Ovary (tissue), 9 donors: ENCODE measurements around the gene BMERB1. TPM values are rescaled to one million over a fixed set of nuclear protein-coding genes. Genes with fewer than 3 reads are reported as not detected.
"Not testable (repeated sequence)": the region's sequence is repeated elsewhere in the genome, so short reads cannot be mapped to it uniquely, and the experiment has no call there.

Experiments
- DNase-seq, 5 donors: peaks; one replicate each; pipeline ENCODE4 v3.0.0-alpha.2; 2019 to 2020
- H3K27ac ChIP-seq, 2 donors: fragments of 200-600 bp; one replicate each; pipeline versions ENCODE4 v1.5.1 to v1.8.0; 2019 to 2022
- H3K27me3 ChIP-seq: fragments of 200-600 bp; one replicate; pipeline ENCODE4 v1.8.0; 2022
- H3K36me3 ChIP-seq: fragments of 200-600 bp; sonication (generic); one replicate; pipeline ENCODE4 v1.5.1; 2019
- H3K4me1 ChIP-seq: one replicate; pipeline ENCODE4 v1.8.1; 2013; ENCODE audit warnings: mild to moderate bottlenecking, moderate library complexity; ENCODE audit not compliant: insufficient read depth
- H3K4me3 ChIP-seq: fragments of 200-600 bp; sonication (generic); one replicate; pipeline ENCODE4 v1.5.1; 2017
- H3K9me3 ChIP-seq, 2 donors: fragments of 200-600 bp in 1 of 2; sonication (generic) in 1 of 2; one replicate each; pipeline versions ENCODE4 v1.5.1 to v1.8.1; 2013 to 2019; ENCODE audit warnings: mild to moderate bottlenecking in 1 of 2, moderate library complexity in 1 of 2
- CTCF ChIP-seq, 3 donors: fragments of 450-650 bp in 2 of 3; fragments of 200-600 bp in 1 of 3; IDR thresholded peaks; one replicate each; pipeline versions ENCODE4 v1.5.1 to v1.8.0; 2016 to 2022; ENCODE audit warnings: antibody characterized with exemption in 3 of 3, mild to moderate bottlenecking in 1 of 3
- EP300 ChIP-seq: sonication (generic); formaldehyde crosslinking; IDR thresholded peaks from one replicate; pipeline ENCODE4 v1.6.1; 2017; ENCODE audit warnings: antibody characterized with exemption
- POLR2A ChIP-seq: fragments of 450-650 bp; IDR thresholded peaks from one replicate; pipeline ENCODE4 v1.6.1; 2017; ENCODE audit warnings: antibody characterized with exemption, mild to moderate bottlenecking, moderate library complexity
- WGBS, 3 donors: extraction: QIAGEN DNeasy Blood & Tissue Kit in 1 of 3; methylation state at CpG; one replicate each; pipeline versions ENCODE4 v1.1.5 to v1.1.7; 2013 to 2017; 5-methylcytosine and 5-hydroxymethylcytosine counted together
- intact Hi-C, 4 donors: fragments of 100-400 bp; cut with DNase I; formaldehyde crosslinking; loops; one replicate each; pipeline versions ENCODE4 v1.11.0 to v1.15.1; 2022 to 2023
- polyA plus RNA-seq, 2 donors: library from polyadenylated mRNA; stranded (reverse); fragments of 200-250 nt in 1 of 2; fragments of 350-450 nt in 1 of 2; fragmentation: Illumina TruSeq in 1 of 2; extraction: RNeasy Lipid Tissue Mini Kit (QIAGEN cat#74804) in 1 of 2; gene quantifications; one replicate each; pipeline ENCODE4 v1.2.3, GENCODE V29; 2013 to 2014
- total RNA-seq, 7 donors: library from RNA; depleted of rRNA in 2 of 7; stranded (reverse); fragments of >200 nt in 2 of 7; fragmentation: NEBNext Ultra II Directional in 3 of 7; extraction: Animal tissue kit (Norgen Biotek cat#: 25700) in 3 of 7; gene quantifications; one replicate each; pipeline versions ENCODE4 v1.1.0 to v1.2.4, GENCODE V29; 2016 to 2023
- donor health status: DM: no; HTN: no; CAD: no; lungs with moderate emphysema.
- donor health status: DM: no; HTN: no; CAD: no.
- donor health status: Bipolar disorder and iron deficiency.
- donor health status: DM: yes; HTN: yes; CAD: no.
- donor health status: DM: no; HTN: no; CAD: no.
- donor health status: DM: yes; HTN: yes; CAD: no.

Gene BMERB1
- total and polyA plus RNA-seq, 9 donors: 22.6 to 77.5 (median 65.2) TPM

- 91 to 94% (median 94%) methylated on average over 23 of the region's 23 CpGs for WGBS, 3 donors
- no peak for TF ChIP-seq CTCF (IDR thresholded peaks at IDR 0.05)
These were observed 168.1 kb downstream of the BMERB1 start for GRCh38 chr16:15602285-15603044.

GRCh38 chr16:15604460-15605440, 170.4 kb downstream of the BMERB1 start:
- no peak overlapping the region for H3K4me3 ChIP-seq
- H3K36me3 ChIP-seq: no peaks in the 10 kb centered on the region
- peak in 1 of 5 donors; percentile 3 for DNase-seq
- no peaks in the 10 kb centered on the region for H3K4me1 ChIP-seq
- 91 to 93% (median 91%) methylated on average over 14 of the region's 14 CpGs for WGBS, 3 donors
- H3K27ac ChIP-seq: no peak overlapping the region
- TF ChIP-seq EP300: no peak
- no peak for TF ChIP-seq CTCF (IDR thresholded peaks at IDR 0.05)
- no peak for TF ChIP-seq POLR2A
- intact Hi-C loops: no loop called here
- no peaks in the 10 kb centered on the region for H3K9me3 ChIP-seq
- no peaks in the 10 kb centered on the region for H3K27me3 ChIP-seq

More at GRCh38 chr16:15602285-15603044, 168.1 kb downstream of the BMERB1 start:
- DNase-seq: peak in 1 of 5 donors; percentile 1
- H3K4me3 ChIP-seq: no peak overlapping the region
- no peak overlapping the region for H3K27ac ChIP-seq
- H3K27me3 ChIP-seq: no peaks in the 10 kb centered on the region
- H3K36me3 ChIP-seq: no peaks in the 10 kb centered on the region
- no peaks in the 10 kb centered on the region for H3K9me3 ChIP-seq
- intact Hi-C loops: no loop called here
- no peaks in the 10 kb centered on the region for H3K4me1 ChIP-seq

DNA sequence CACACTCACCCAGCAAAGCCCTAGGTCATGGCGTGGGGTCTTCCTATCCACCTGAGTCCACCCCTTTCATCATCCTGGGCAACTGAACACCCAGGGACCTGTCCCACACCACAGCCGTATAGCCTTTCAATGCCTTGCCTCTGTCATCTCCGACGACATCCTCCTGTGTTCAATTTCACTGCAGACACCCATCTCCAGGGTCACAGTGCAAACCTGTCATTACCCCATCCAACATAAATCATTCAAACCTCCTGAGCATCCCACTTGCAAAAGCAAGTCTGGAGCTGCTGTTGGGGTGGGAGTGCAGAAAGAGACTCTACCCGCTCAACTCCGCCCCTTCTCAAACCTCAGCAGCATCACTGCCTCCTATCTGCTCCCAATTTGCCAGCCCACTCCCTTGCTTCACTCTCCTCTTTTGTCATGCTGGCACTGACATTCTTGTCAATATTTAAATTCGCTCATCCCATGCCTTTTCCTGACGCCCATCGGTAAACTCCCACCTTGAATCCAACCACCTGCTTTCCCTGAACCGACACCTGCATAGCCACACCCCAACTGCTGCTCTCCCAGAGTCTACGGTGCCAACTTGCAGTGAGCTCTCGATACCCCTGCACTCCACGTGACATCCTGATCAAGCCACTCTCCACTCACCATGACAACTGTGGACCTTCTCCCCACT, 171.6 kb downstream of the BMERB1 start:
- no peaks in the 10 kb centered on the region for H3K4me1 ChIP-seq
- TF ChIP-seq EP300 (no peak), CTCF (IDR thresholded peaks at IDR 0.05) (no peak), POLR2A (no peak)
- DNase-seq: no peak
- no peaks in the 10 kb centered on the region for H3K27me3 ChIP-seq
- 92 to 94% (median 94%) methylated on average over 13 of the region's 13 CpGs for WGBS, 3 donors
- no peak overlapping the region for H3K4me3 ChIP-seq
- no peak overlapping the region for H3K27ac ChIP-seq
- no peaks in the 10 kb centered on the region for H3K9me3 ChIP-seq
- intact Hi-C loops: no loop called here
- H3K36me3 ChIP-seq: no peaks in the 10 kb centered on the region

DNA sequence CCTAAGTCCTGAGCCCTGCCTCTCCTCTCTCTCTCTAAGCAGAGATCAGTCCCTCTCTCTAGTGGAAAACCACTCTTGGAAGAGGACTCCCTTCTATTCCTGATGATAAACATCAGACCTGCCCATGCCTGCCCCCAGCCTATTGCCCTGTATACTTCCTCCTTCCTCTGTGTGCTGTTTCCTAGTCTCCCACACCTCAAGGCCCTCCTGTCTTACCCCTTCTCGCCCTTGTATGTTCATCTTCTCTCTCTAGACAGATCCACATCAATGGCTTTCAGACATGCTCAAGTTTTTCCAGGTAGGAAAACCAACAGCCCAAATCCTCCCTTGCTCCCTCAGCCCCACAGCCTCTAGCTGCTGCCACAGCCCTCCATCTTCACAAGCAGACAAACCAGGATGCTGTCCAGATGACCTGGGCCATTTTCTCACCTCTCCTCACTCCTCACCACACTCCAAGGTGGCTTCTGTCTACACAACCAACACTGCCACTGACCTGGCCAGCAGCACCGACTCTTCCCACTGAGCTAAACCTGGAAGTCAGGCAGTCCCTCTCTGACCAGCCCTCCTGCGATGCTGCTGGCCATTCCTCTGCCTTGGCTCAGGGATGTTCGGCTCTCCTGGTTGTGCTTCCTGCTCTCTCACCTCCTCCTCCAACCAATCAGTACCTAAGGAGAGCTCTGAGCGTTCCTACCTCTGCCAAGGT, 172.3 kb downstream of the BMERB1 start:
- Histone ChIP-seq H3K36me3 (no peaks in the 10 kb centered on the region), H3K27me3 (no peaks in the 10 kb centered on the region), H3K27ac (no peak overlapping the region), H3K9me3 (no peaks in the 10 kb centered on the region), H3K4me1 (no peaks in the 10 kb centered on the region), H3K4me3 (no peak overlapping the region)
- DNase-seq: no peak
- intact Hi-C loops: no loop called here
- no peak for TF ChIP-seq CTCF (IDR thresholded peaks at IDR 0.05)
- TF ChIP-seq POLR2A: no peak
- TF ChIP-seq EP300: no peak
- 93 to 97% (median 94%) methylated on average over 5 of the region's 5 CpGs for WGBS, 3 donors

- H3K9me3 ChIP-seq, H3K36me3 ChIP-seq, H3K27me3 ChIP-seq, H3K4me1 ChIP-seq, H3K27ac ChIP-seq, DNase-seq, intact Hi-C loops, H3K4me3 ChIP-seq: not testable (repeated sequence)
- 87 to 92% (median 87%) methylated on average over 12 of the region's 12 CpGs for WGBS, 3 donors
These were observed 172.9 kb downstream of the BMERB1 start for GRCh38 chr16:15607221-15607699.
